OCI-LY3 (cell line): ENCODE results near the gene MIB1.

Experiments used
- H2AFZ ChIP-seq: fragments of 200-600, 300-600 bp; shearing (Covaris generic); 2 replicates; pipeline ENCODE4 v1.6.0; 2014; ENCODE audit warnings: antibody characterized with exemption, low read depth, low read length
- H3K27ac ChIP-seq: fragments of 200-600, 300-600 bp; sonication (generic); 2 replicates; pipeline ENCODE4 v1.5.1; 2014; ENCODE audit warnings: mild to moderate bottlenecking, low read length, moderate library complexity, mixed read lengths
- H3K27me3 ChIP-seq: fragments of 200-600, 300-600 bp; sonication (generic); 2 replicates; pipeline ENCODE4 v1.6.1; 2014; ENCODE audit warnings: low read depth, low read length, mixed read lengths
- H3K36me3 ChIP-seq: fragments of 200-600, 300-600 bp; sonication (generic); replicated peaks from 2 replicates; pipeline ENCODE3; 2014; ENCODE audit warnings: low read depth, low read length, mixed read lengths
- H3K4me1 ChIP-seq: fragments of 300-600, 200-600 bp; sonication (generic); 2 replicates; pipeline ENCODE4 v1.6.1; 2014; ENCODE audit warnings: low read length, mixed read lengths
- H3K4me2 ChIP-seq: fragments of 200-600, 300-600 bp; sonication (generic); 2 replicates; pipeline ENCODE4 v1.6.1; 2014; ENCODE audit warnings: low read length, mixed read lengths
- H3K4me3 ChIP-seq: fragments of 300-600, 200-600 bp; sonication (generic); 2 replicates; pipeline ENCODE4 v1.5.1; 2014; ENCODE audit warnings: antibody characterized with exemption, mild to moderate bottlenecking, low read length, moderate library complexity
- H3K79me2 ChIP-seq: fragments of 300-600, 200-600 bp; shearing (Covaris generic); 2 replicates; pipeline ENCODE4 v1.6.1; 2014; ENCODE audit warnings: mild to moderate bottlenecking, low read length, mixed read lengths
- H3K9ac ChIP-seq: fragments of 300-600, 200-600 bp; shearing (Covaris generic); 2 replicates; pipeline ENCODE4 v1.6.0; 2014; ENCODE audit warnings: mild to moderate bottlenecking, low read length, moderate library complexity
- H3K9me3 ChIP-seq: fragments of 200-600, 300-600 bp; shearing (Covaris generic); 2 replicates; pipeline ENCODE4 v1.6.1; 2014; ENCODE audit warnings: low read length, mixed read lengths; ENCODE audit not compliant: insufficient read depth
- H4K20me1 ChIP-seq: fragments of 200-600, 300-600 bp; sonication (generic); 2 replicates; pipeline ENCODE4 v1.6.1; 2016; ENCODE audit warnings: low read length, mixed read lengths; ENCODE audit not compliant: insufficient read depth
- CTCF ChIP-seq: fragments of 200-600, 300-600 bp; sonication (generic); IDR thresholded peaks from 2 replicates; pipeline ENCODE4 v1.5.1; 2014; ENCODE audit warnings: antibody characterized with exemption, low read length, low read depth
- EZH2phosphoT487 ChIP-seq: fragments of 200-600 bp; shearing (Covaris generic); IDR thresholded peaks from 2 replicates; pipeline ENCODE4 v1.6.1; 2018; ENCODE audit warnings: antibody characterized with exemption, mixed run types, low read depth

Gene MIB1

GRCh38 chr18:21868770-21869169 lies 128.2 kb downstream of the MIB1 start:
- TF ChIP-seq CTCF (no peak), EZH2phosphoT487 (no peak)

GRCh38 chr18:21889570-21889969 lies 149.0 kb downstream of the MIB1 start:
- H3K4me1 ChIP-seq: no peaks in the 10 kb centered on the region
- H3K27ac ChIP-seq: no peak overlapping the region
- no peaks in the 10 kb centered on the region for H4K20me1 ChIP-seq
- H2AFZ ChIP-seq: no peak overlapping the region
- no peaks in the 10 kb centered on the region for H3K79me2 ChIP-seq
- H3K4me2 ChIP-seq: no peak overlapping the region
- H3K9ac ChIP-seq: no peak overlapping the region
- H3K27me3 ChIP-seq: no peaks in the 10 kb centered on the region
- H3K4me3 ChIP-seq: no peak overlapping the region
- H3K9me3 ChIP-seq: no peaks in the 10 kb centered on the region
- no peak for TF ChIP-seq EZH2phosphoT487
- TF ChIP-seq CTCF: no peak
- no peaks in the 10 kb centered on the region for H3K36me3 ChIP-seq

More at GRCh38 chr18:21868770-21869169, 128.2 kb downstream of the MIB1 start:
- Histone ChIP-seq H3K27ac (no peak overlapping the region), H3K4me2 (no peak overlapping the region), H3K9me3 (no peaks in the 10 kb centered on the region), H3K79me2 (no peaks in the 10 kb centered on the region), H3K4me3 (no peak overlapping the region), H3K36me3 (peaks cover 6% of the 10 kb centered on the region), H4K20me1 (no peaks in the 10 kb centered on the region), H3K4me1 (peaks cover 9% of the 10 kb centered on the region), H2AFZ (no peak overlapping the region), H3K27me3 (no peaks in the 10 kb centered on the region), H3K9ac (no peak overlapping the region)

- H4K20me1 ChIP-seq: no peaks in the 10 kb centered on the region
- no peaks in the 10 kb centered on the region for H3K27me3 ChIP-seq
- no peak overlapping the region for H3K27ac ChIP-seq
- H3K9ac ChIP-seq: no peak overlapping the region
- no peak overlapping the region for H3K4me2 ChIP-seq
- no peaks in the 10 kb centered on the region for H3K9me3 ChIP-seq
- no peak overlapping the region for H3K4me3 ChIP-seq
- H3K4me1 ChIP-seq: peaks cover 12% of the 10 kb centered on the region
- H3K36me3 ChIP-seq: no peaks in the 10 kb centered on the region
- H3K79me2 ChIP-seq: no peaks in the 10 kb centered on the region
- H2AFZ ChIP-seq: no peak overlapping the region
- TF ChIP-seq CTCF: no peak
- TF ChIP-seq EZH2phosphoT487: no peak
Measured at GRCh38 chr18:21894619-21895367, 154.2 kb downstream of the MIB1 start.

- no peak for TF ChIP-seq CTCF
- no peak for TF ChIP-seq EZH2phosphoT487
- Histone ChIP-seq H3K79me2 (no peaks in the 10 kb centered on the region), H3K4me1 (peaks cover 12% of the 10 kb centered on the region), H3K36me3 (no peaks in the 10 kb centered on the region), H4K20me1 (no peaks in the 10 kb centered on the region), H3K27ac (no peak overlapping the region), H3K4me3 (no peak overlapping the region), H3K4me2 (peak overlapping the region; percentile 38), H3K9me3 (no peaks in the 10 kb centered on the region), H3K9ac (no peak overlapping the region), H2AFZ (no peak overlapping the region; the same call in 1 of the 2 replicates), H3K27me3 (no peaks in the 10 kb centered on the region)
Measured at GRCh38 chr18:21896732-21897336, 156.2 kb downstream of the MIB1 start.
